Measurements from ENCODE around the gene HTT. TPM values are rescaled to one million over a fixed set of nuclear protein-coding genes. Genes with fewer than 3 reads are reported as not detected.

Gene HTT
- total RNA-seq, 4 donors from 2014 or later = 28.9 to 141 (median 42.0) TPM

- intact Hi-C loops (cut with DNase I; ENCODE audit: low total_unique reads) = no loop called here
- 51 to 61% methylated on average over 3 of the region's 3 CpGs for WGBS, 2 donors
- no peak for TF ChIP-seq POLR2A (IDR thresholded peaks at IDR 0.05)
- DNase-seq (ENCODE audit: low spot score in 2 of 2) = no peak
- no peak overlapping the region for H3K4me3 ChIP-seq (ENCODE audit: low read depth, poor library complexity, severe bottlenecking)
These were observed 93.5 kb downstream of the HTT start for GRCh38 chr4:3168029-3168428.

- WGBS, 2 donors = 81 to 85% methylated on average over 12 of the region's 12 CpGs
- intact Hi-C loops (cut with DNase I; ENCODE audit: low total_unique reads) = no loop called here
These were observed 100.2 kb downstream of the HTT start for GRCh38 chr4:3174371-3175338.

GRCh38 chr4:3176367-3177229 is 102.1 kb downstream of the HTT start:
- TF ChIP-seq CTCF (IDR thresholded peaks at IDR 0.05) = no peak
- TF ChIP-seq POLR2A (IDR thresholded peaks at IDR 0.05) = no peak
- WGBS, 2 donors = 80 to 82% methylated on average over 11 of the region's 11 CpGs
- no peak for DNase-seq (ENCODE audit: low spot score in 2 of 2)
- intact Hi-C loops (cut with DNase I; ENCODE audit: low total_unique reads) = no loop called here
- no peak overlapping the region for H3K4me3 ChIP-seq (ENCODE audit: low read depth, poor library complexity, severe bottlenecking)

More at GRCh38 chr4:3174371-3175338, 100.2 kb downstream of the HTT start:
- H3K4me3 ChIP-seq (ENCODE audit: low read depth, poor library complexity, severe bottlenecking) = no peak overlapping the region
- DNase-seq (ENCODE audit: low spot score in 2 of 2) = no peak
- no peak for TF ChIP-seq CTCF (IDR thresholded peaks at IDR 0.05)
- no peak for TF ChIP-seq POLR2A (IDR thresholded peaks at IDR 0.05)

- no peak for TF ChIP-seq POLR2A (IDR thresholded peaks at IDR 0.05)
- no peak for TF ChIP-seq CTCF (IDR thresholded peaks at IDR 0.05)
- no peak overlapping the region for H3K4me3 ChIP-seq (ENCODE audit: low read depth, poor library complexity, severe bottlenecking)
- intact Hi-C loops (cut with DNase I; ENCODE audit: low total_unique reads) = no loop called here
- no peak for DNase-seq (ENCODE audit: low spot score in 2 of 2)
These were observed 102.9 kb downstream of the HTT start for GRCh38 chr4:3177426-3177825.

- TF ChIP-seq CTCF (IDR thresholded peaks at IDR 0.05) (no peak), POLR2A (IDR thresholded peaks at IDR 0.05) (no peak)
- DNase-seq (ENCODE audit: low spot score in 2 of 2) = no peak
- 96 to 97% methylated on average over 7 of the region's 7 CpGs for WGBS, 2 donors
- no peak overlapping the region for H3K4me3 ChIP-seq (ENCODE audit: low read depth, poor library complexity, severe bottlenecking)
- intact Hi-C loops (cut with DNase I; ENCODE audit: low total_unique reads) = no loop called here
These were observed 103.4 kb downstream of the HTT start for GRCh38 chr4:3177905-3178304.

GRCh38 chr4:3178351-3178750 is 103.9 kb downstream of the HTT start:
- 81 to 86% methylated on average over 9 of the region's 9 CpGs for WGBS, 2 donors
- intact Hi-C loops (cut with DNase I; ENCODE audit: low total_unique reads) = no loop called here

More at GRCh38 chr4:3178351-3178750, 103.9 kb downstream of the HTT start:
- no peak overlapping the region for H3K4me3 ChIP-seq (ENCODE audit: low read depth, poor library complexity, severe bottlenecking)
- TF ChIP-seq POLR2A (IDR thresholded peaks at IDR 0.05) (no peak), CTCF (IDR thresholded peaks at IDR 0.05) (no peak)
- no peak for DNase-seq (ENCODE audit: low spot score in 2 of 2)

All from lower leg skin (tissue), 4 donors.